Nucleus accumbens (tissue), 56 donors: ENCODE results near the gene TAF10.

Experiments used
- DNase-seq, 56 donors: peaks; one replicate each; lab custom pipeline; 2025; lab: John Stamatoyannopoulos, UW

Gene TAF10

DNA sequence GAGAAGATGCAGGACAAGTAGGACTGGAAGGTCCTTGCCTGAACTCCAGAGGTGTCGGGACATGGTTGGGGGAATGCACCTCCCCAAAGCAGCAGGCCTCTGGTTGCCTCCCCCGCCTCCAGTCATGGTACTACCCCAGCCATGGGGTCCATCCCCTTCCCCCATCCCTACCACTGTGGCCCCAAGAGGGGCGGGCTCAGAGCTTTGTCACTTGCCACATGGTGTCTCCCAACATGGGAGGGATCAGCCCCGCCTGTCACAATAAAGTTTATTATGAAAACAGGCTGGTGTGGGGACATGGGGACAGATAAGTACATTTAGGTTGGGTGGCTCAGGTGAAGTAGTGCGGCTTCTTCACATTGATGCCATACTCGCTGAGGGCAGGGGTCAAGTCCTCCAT is 1.4 kb downstream of the TAF10 start:
- no peak for DNase-seq

DNA sequence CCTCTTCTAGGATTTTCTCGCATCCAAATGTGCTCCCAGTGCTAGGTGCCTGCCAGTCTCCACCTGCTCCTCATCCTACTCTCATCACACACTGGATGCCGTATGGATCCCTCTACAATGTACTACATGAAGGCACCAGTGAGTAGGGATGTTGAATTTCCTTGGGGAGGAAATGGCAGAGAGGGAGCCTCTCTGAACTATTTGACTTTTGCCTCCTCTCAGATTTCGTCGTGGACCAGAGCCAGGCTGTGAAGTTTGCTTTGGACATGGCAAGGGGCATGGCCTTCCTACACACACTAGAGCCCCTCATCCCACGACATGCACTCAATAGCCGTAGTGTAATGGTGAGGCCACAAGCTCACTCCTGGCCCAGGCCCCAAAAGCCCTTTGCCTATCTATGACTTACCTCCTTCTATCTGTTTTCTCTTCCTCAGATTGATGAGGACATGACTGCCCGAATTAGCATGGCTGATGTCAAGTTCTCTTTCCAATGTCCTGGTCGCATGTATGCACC is 2.5 kb downstream of the TAF10 start:
- DNase-seq, result no peak

- DNase-seq, result no peak
Measured at GRCh38 chr11:6608726-6609501, 3.1 kb downstream of the TAF10 start.

DNA sequence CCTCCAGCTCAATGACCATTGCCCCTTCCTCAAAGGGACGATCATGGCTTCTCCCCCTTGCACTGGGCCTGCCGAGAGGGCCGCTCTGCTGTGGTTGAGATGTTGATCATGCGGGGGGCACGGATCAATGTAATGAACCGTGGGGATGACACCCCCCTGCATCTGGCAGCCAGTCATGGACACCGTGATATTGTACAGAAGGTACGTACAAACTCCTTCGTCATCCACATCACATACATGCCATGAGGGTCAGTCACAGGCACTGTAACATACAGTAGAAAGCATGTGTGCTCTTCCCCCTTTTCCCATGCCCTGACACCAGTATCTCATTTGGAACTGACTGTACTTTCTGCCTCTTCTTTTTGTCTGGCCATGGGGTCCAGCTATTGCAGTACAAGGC is 4.0 kb downstream of the TAF10 start:
- no peak for DNase-seq

- DNase-seq, result no peak
Measured at GRCh38 chr11:6607190-6607795, 4.7 kb downstream of the TAF10 start.

DNA sequence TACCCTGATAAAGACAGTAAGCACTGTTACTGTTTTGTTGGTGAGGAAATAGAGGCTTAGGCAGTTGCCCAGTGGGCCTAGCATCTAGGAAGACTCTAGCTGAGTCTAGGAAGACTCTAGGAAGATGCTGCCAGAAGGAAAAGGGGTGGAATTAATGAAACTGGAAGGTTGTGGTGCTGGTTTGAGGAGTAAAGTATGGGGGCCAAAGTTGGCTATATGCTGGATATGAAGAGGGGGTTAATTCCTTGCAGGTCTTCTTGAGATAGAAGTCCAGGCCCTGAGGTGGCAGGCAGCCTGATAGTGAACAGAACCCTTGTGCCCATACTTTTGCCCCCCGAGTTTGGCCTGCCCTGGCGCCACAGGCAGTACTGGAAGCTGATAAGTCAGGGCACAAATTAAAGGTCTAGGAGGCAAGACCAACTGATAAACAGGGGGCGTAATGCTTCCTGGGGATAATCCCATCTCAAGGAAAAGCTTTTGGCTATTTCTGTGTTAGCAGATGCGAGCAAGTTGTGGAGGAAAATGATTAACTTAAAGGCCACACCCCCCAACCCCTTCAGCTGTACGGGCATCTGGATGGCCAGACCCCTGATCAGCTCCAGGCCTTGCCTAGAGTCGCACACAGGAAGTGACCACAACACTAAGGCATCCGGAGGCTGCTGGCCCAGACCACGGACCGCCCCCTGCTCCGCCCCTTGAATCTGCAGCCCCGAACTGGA is 5.4 kb downstream of the TAF10 start:
- DNase-seq, result peak in 54 of 56 donors; percentile 19 to 86 (median 64)

DNA sequence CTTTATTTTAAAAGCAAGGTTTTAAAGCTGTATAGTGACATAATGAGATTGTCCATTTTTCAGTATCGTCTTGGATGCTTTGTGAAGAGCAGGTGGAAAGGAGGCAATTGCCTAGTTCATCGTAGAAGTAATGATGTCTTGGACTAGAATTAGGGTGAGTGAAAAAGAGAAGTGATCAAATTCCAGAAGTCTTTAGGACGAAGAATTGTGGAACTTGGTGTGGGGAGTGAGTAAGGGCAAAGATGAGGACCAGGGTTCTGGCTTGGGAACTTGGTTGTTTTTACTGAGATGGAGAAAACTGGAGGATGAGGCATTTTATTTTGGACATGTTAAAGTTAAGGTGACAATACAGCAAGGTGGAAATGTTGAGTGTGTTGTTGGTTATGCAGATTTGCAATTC is 7.2 kb downstream of the TAF10 start:
- no peak for DNase-seq

DNA sequence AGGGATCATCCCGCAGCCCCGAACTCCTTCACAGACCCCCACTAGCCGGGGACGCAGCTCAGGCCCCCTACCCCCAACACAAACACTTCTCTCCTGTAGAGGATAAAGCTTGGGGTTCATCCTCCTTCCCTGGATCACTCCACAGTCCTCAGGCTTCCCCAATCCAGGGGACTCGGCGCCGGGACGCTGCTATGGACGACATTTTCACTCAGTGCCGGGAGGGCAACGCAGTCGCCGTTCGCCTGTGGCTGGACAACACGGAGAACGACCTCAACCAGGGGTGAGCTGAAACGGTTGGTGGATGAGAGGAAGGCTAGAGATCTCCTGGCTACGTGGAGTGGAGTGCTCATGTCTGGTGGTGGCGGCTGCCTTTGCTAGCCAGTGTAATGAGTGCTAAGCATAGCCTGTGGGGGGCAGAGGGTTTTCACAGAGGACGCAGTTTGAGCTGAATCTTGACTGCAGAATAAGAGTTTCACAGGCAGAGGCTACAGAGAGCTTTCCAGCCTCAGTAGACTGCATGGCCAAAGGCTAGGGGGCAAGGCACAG is 7.9 kb downstream of the TAF10 start:
- peak in 39 of 56 donors; percentile 26 to 70 (median 52) for DNase-seq

DNA sequence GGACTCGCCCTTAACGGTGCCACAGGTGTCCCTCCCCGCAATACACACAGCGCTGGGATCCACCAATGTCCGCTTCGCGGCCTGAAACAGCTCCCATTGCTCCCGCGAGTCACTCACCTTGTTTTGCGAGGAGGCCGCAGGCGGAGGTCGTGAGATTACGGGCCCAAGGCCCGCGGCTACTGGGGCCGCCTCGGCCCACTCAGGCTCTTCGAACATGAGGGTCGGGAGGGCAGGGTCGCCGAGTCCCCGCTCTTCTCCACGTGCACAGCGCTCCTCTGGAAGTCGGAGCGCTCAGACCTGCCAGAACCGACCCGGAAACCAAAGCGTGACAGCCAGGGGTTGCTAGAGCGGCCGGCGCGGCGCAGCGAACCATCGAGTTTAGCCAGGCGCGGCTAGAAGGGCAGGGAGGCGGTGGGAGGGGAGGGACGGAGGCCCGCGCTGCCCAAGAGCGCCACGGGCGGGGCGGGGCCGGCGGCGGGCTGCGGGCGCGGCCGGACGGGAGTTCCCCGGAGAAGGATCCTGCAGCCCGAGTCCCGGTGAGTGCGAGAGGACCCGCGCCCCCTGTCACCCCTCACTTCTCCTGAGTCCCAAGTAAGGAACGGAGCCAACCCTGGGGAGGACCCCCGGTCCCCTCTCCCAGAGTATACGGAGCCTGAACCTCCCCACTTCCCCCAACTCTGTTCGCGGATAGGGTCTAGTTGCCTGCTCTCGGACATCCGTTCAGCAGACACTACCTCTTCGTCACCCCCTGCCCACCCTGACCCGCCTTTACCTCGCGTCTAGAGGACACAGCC is 8.5 kb downstream of the TAF10 start, which contains the start of the genes ILK and RRP8:
TSS of gene ILK (plus strand) at position 488 of the 794 bp plus-strand sequence. CDS start 498 bp downstream, outside the sequence.
TSS of gene RRP8 (minus strand) at position 330 of the 794 bp plus-strand sequence. CDS start at position 216, 114 bp downstream.
- peak in 55 of 56 donors; percentile 48 to 92 (median 85) for DNase-seq

DNA sequence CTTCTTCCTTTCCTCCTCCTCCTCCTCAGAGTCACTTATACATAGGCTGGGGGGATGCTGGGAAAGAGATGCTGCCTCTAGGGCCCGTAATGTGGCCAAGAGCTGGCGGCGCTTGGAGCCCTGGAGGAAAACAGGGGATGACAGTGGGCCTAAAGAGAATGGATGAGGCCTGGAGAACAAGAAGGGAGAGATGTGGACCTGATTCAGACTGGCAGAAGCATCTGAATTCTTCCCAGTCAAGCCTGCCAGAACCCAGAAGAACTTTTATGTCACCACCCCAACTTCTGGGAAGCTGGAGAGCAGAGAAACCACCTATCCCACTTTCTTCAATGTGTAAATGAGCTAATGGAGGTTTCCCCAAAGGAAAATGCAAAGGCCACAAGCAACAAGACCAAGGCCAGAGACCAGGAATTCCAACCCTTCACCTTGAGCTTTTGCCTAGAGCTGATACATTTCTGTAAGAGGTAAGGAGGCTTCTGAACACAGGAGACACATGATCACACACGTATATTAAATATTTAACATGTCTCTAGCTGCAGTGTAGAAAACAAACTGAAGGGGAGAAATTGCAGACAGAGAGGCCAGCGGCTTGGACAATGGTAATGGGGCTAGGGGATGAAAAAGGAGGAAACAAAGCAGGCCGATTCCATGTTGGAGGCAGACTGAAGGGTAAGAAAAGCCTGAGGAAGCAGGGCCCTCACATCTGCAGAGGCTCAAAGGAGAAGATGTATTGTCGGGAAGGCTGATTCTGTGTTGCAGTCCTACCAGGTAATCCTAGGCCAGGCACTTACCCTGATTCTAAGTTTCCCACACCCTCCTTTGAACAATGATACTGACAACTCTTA is 9.7 kb downstream of the TAF10 start:
- no peak for DNase-seq

GRCh38 chr11:6601041-6601461 is 11.0 kb downstream of the TAF10 start:
- no peak for DNase-seq

- DNase-seq, result no peak
Measured at GRCh38 chr11:6599881-6600390, 12.1 kb downstream of the TAF10 start.

- no peak for DNase-seq
Measured at GRCh38 chr11:6599449-6599848, 12.6 kb downstream of the TAF10 start.

GRCh38 chr11:6598555-6598954 is 13.5 kb downstream of the TAF10 start:
- no peak for DNase-seq

DNA sequence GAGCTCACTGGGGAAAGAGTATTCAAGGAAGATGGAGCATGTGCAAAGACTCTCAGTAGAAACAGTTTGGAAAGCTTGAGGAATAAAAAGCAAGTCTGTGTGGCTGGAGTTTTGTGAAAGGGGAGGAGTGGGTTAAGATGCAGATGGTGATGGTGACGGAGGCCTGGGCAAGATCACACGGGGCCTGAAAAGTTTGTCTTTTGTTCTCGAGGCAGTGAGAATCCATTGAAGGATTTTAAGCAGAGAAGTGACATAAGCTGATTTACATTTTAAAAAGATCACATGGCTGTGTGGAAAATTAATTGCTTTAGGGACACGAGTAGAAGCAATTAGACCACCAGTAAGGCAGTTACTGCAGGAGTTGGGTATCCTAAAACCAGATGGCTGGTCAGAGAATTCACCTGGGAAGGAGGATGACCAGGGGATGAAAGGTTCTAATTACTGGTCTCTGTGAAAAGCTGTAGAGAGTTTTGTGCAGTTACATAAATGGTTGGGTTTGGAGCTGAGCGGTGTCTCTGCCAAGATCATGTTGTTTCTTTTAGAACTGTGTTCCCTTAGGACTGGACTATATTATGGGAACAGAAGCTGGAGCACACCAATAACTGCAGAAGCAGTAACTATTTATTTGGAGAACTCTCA is 15.7 kb downstream of the TAF10 start:
- peak in 15 of 56 donors; percentile 11 to 77 (median 43) for DNase-seq

GRCh38 chr11:6594142-6594768 is 17.8 kb downstream of the TAF10 start:
- no peak for DNase-seq

GRCh38 chr11:6588018-6588417 is 24.0 kb downstream of the TAF10 start:
- DNase-seq, result no peak
